Neural progenitor cell (in vitro differentiated cells): ENCODE measurements around the gene ASTN2.

Experiments used
- EZH2 ChIP-seq: fragments of 200-600 bp; sonication (generic); IDR thresholded peaks from 2 replicates; pipeline ENCODE4 v1.6.1; 2017; ENCODE audit warnings: antibody characterized with exemption, mild to moderate bottlenecking, moderate library complexity
- TF ChIP-seq, protein P1 (sequence below): fragments of 200-600 bp; sonication (generic); IDR thresholded peaks from 2 replicates; pipeline ENCODE4 v1.5.1; 2017; ENCODE audit warnings: antibody characterized with exemption, mild to moderate bottlenecking

- no peak for TF ChIP-seq EZH2
- TF ChIP-seq, protein P1, sequence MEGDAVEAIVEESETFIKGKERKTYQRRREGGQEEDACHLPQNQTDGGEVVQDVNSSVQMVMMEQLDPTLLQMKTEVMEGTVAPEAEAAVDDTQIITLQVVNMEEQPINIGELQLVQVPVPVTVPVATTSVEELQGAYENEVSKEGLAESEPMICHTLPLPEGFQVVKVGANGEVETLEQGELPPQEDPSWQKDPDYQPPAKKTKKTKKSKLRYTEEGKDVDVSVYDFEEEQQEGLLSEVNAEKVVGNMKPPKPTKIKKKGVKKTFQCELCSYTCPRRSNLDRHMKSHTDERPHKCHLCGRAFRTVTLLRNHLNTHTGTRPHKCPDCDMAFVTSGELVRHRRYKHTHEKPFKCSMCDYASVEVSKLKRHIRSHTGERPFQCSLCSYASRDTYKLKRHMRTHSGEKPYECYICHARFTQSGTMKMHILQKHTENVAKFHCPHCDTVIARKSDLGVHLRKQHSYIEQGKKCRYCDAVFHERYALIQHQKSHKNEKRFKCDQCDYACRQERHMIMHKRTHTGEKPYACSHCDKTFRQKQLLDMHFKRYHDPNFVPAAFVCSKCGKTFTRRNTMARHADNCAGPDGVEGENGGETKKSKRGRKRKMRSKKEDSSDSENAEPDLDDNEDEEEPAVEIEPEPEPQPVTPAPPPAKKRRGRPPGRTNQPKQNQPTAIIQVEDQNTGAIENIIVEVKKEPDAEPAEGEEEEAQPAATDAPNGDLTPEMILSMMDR: no peak
These were observed 913.0 kb downstream of the ASTN2 start for GRCh38 chr9:116501871-116502270.
